NCI-H128 (cell line): ENCODE measurements around the gene RAB11FIP3.
"Not testable (repeated sequence)": the region's sequence is repeated elsewhere in the genome, so short reads cannot be mapped to it uniquely, and the experiment has no call there.

Source experiments
- DNase-seq: peaks from one replicate; lab custom pipeline; 2025; ENCODE audit not compliant: unreplicated experiment; lab: John Stamatoyannopoulos, UW

Gene RAB11FIP3, protein sequence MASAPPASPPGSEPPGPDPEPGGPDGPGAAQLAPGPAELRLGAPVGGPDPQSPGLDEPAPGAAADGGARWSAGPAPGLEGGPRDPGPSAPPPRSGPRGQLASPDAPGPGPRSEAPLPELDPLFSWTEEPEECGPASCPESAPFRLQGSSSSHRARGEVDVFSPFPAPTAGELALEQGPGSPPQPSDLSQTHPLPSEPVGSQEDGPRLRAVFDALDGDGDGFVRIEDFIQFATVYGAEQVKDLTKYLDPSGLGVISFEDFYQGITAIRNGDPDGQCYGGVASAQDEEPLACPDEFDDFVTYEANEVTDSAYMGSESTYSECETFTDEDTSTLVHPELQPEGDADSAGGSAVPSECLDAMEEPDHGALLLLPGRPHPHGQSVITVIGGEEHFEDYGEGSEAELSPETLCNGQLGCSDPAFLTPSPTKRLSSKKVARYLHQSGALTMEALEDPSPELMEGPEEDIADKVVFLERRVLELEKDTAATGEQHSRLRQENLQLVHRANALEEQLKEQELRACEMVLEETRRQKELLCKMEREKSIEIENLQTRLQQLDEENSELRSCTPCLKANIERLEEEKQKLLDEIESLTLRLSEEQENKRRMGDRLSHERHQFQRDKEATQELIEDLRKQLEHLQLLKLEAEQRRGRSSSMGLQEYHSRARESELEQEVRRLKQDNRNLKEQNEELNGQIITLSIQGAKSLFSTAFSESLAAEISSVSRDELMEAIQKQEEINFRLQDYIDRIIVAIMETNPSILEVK

DNA sequence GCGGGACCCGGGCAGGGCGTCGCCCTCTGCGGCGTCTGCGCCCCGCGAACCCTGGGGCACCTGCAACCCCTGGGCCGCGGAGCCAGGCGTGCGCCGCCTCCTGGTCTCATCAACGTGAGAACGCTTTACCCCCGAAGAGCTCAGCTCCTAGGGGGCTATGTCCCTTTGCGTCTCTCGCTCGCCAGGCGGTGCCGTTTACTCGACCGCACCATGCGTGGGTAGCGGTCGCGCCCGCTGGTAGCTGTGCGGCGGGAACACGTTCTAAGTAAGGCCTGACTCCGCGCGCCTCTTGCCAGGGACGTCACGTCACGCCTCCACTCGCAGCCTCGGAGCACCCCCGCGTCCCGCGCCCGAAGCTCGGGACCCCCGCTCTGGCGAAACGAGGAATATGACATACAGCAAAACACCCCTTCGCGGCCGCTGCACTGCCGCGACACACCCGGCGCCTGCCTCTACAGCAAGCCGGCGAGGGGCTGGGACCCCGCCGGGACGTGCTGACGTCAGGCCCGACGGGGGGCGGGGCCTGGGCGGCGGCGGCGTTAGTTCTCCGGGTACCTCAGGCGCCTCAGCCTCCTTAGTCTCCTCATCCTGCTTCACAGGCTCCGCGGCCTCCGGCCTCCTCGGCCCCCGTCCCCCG lies at the start of gene RAB11FIP3:
RAB11FIP3 (plus strand) TSS at position 568 of the 637 bp plus-strand sequence. CDS start 358 bp downstream, outside the sequence.
- peak; percentile 49 for DNase-seq

DNA sequence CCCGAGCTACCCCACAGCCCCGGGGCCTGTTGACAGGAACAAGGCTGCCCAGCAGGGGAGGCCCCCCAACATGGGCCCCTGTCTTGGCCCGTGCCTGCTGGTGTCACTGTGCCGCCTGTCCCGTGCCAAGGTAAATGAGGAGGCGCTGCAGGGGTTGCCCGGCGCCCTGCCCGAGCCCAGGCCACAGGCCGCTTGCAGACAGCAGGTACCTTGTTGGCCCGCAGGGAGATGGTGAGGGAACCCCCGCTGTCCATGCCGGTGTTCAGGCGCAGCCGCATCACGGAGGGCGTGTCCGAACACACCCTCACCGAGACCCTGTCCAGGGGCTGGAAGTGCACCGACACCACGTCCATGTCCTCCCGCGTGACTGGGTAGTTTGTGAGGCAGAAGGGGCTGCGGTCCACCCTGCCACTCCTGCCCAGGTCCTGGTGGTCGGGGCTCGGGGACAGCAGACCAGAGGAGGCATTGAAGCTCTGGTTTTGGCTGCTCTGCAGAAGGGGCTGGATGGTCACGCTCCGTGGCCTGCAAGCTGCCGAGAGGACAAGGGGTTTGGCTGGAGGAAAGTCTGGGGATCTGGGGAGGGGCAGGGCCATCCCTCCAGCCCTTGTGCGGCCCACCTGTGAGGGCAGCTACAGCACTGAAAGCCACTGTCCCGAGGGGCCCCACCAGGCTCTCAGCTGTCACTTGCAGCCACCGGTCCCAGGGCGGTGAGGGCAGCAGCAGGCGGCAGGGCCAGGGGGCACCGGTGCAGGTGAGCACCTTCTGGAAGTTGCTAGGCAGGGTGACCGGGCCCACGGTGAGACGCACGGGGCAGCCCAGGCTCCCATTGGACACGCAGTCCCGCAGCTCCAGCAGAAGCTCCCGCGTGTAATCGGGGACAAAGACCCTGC lies 49.3 kb upstream of the RAB11FIP3 start:
- no peak for DNase-seq

DNA sequence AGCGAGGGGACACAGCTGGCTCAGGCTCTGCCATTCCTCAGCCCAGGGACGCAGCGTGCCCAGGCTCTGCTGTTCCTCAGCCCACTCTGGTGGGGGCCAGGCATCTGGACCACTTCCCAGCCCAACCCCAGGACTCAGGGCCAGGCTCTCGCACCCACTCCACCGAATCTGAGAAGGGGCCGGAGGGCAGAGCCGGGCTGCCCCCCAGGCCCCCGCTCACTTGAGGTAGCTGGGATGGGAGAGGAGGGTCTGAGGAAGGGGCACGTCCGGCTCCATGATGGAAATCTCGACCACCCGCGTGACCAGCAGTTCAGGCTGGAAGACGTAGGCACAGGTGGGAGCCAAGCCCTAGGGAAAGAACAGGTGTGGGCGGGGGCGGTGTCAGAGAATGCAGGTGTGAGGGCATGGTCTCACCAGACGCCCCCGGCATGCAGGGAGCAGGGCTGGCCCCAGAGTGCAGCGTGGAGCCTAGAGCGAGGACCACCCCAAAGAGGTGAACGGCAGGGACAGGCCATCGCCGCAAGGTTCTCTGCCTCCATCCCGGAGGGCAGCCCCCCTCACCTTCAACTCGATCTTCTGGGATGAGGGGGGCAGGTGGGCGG lies 48.5 kb upstream of the RAB11FIP3 start:
- DNase-seq, result no peak

DNA sequence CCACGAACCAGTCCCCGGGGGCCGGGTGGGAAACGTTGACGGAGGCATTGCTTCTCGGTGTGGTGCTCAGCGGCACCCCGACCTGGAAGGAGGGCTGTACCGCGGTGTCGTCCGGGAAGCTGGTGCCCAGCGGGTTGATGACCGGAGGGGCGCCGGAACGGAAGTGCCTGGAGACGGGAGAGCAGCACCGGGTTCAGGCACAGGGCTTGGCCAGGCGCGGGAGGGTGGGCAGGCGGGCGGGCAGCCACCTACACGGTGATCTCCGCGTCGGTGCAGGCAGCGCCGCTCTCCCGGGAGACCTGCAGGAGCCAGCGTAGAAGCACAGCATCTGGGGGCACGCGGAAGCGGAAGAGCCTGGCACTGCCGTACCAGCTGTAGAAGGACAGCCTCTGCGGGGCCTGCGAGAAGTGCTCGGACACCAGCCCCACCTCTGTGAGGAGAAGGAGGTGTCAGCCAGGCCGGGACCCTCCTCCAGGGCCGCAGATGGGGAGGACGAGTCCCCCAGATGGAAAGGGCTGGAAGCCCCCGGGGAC lies 48.0 kb upstream of the RAB11FIP3 start:
- no peak for DNase-seq

DNA sequence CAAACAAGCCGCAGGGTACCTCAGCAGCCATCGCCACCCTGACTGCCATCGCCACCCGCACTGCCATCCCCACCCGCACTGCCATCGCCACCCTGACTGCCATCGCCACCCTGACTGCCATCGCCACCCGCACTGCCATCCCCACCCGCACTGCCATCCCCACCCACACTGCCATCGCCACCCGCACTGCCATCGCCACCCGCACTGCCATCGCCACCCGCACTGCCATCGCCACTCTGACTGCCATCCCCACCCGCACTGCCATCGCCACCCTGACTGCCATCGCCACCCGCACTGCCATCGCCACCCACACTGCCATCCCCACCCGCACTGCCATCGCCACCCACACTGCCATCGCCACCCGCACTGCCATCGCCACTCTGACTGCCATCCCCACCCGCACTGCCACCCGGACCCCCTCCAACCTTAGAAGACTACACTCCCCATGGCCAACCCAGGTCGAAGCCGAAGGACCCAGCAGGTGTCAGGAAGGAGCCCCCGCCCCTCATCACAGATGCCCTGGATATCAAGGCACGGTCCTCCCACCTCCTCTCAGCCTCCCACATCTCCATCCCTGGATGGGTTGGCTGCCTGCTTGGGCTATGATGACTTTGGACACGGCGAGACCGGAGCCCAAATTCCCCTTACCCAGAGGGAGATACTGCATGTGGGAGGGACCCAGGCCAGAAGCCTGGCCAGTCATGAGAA lies 47.2 kb upstream of the RAB11FIP3 start:
- not testable (repeated sequence) for DNase-seq

DNA sequence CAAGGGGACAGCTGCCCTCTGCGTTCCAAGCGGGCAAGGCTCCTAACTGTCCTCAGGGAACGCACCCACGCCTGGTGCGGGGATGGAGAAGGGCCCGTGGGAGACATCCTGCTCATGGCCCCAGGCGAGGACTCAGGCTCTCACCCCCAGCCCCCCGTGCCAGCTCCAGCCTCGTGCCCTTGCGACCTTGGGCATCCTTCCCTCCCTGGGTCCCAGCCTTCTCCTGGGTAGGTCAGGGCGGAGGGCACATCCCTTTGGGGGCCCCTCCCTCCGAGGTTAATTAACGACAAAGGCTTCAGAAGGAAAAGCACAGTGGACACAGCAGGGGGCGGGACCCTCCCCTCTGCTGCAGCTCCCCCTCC lies 46.6 kb upstream of the RAB11FIP3 start:
- no peak for DNase-seq

DNA sequence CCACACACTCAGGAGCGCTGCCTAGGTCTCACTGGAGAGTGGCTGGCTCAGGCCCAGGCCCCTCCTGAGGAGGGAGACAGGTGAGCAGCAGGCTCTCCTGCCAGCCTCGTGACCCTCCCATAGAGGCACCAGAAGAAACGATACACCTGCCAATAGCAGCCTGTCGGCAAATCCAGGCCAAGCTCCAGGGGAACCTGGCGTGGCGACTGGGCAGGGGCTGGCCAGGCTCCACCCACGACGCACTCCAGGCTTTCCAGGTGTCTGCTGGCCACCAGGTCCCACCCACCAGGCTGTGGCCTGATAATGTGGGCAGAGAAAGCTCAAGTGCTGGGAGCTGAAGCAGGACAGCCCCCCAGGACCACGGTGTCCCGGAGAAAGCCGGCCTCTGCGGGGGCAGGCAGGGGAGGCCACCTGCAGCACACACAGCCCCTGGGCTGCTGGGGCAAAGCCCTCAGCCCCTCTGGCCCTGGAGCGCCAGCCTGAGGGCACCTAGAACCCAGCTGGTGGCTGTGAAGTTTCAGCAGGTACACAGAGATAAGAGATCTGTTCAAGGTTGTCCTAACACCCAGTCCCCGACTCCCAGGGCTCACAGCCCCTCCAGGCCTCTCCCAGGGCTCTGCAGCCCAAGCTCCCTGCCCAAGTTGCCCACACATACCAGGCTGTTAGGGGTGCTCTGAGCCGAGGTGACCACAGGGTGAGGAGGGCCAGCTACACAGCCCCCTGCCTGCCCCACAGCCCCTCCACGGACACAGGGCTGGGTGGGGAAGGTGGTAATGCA lies 46.1 kb upstream of the RAB11FIP3 start:
- DNase-seq, result peak; percentile 59

DNA sequence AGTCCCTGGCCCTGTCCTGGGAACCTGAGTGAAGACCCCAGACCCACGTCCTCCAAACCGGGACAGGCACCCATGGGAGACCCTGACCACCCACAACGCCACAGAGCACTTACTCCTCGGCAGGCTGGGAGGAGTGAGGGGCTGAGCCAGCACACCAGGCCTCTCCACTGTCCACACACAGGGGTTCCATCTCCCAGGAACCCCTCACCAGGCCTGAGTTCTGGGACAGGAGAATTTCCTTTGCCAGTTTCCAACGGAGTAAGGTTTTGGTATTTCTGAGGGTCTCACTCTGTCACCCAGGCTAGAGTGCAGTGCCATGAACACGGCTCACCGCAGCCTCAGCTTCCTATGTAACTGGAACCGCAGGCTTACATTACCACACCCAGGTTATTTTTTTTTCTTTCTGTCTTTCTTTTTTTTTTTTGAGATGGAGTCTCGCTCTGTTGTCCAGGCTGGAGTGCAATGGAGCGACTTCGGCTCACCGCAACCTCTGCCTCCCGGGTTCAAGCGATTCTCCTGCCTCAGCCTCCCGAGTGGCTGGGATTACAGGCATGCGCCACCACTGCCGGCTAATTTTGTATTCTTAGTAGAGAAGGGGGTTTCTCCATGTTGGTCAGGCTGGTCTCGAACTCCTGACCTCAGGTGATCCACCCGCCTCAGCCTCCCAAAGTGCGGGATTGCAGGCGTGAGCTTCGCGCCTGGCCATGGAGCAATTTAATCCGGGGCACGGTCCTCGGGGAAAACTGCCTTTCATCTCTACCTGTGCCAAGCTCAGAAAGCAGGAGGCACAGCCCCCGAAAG lies 45.3 kb upstream of the RAB11FIP3 start:
- no peak for DNase-seq

DNA sequence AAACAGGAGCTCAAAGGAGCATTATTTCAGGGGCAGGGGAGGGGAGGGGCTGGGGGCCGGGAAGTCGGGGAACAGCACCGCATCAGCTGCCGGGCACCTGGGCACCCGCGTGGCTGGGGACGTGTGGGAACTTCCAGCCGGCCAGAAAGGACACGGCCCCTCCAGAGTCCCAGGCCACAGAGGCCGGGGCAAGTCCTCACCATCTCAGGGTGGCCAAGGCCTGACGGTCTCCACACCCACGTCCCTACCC lies 44.8 kb upstream of the RAB11FIP3 start:
- no peak for DNase-seq

DNA sequence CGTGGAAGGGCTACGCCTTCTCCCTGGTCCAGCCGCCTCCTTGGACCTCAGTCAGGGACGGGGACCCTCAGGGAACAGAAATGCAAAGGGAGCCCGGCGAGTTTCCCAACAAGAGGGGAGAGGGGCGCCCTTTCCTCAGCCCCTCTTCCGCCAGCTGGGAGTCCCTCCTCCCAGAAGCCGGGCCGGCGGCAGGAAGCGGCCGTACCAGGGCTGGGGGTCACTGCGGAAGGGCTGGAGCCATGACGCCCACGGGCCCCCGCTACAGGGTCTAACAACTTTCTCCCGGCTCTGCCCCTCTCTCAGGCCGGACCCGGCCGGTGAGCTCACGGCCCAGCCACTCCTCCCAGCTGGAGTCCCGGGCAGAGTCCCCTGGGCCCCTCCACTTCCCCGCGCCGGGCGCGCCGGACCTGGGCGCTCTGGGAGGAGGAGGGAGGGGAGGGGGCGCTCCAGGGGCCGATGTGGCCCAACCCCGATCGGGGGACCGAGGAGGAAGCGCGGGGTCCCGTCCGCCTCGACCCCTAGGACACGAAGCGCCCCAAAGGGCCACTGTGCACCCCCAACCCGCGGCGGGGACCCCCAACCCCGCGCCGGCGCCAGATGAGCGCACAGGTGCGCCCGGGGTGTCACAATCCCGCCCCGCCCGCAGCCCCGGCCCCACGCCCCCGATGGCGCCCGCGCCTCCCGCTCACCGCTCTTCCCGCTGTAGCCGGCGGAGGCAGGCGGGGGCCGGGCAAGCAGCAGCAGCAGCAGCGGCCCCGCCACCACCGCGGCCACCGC lies 44.2 kb upstream of the RAB11FIP3 start:
- DNase-seq, result no peak

DNA sequence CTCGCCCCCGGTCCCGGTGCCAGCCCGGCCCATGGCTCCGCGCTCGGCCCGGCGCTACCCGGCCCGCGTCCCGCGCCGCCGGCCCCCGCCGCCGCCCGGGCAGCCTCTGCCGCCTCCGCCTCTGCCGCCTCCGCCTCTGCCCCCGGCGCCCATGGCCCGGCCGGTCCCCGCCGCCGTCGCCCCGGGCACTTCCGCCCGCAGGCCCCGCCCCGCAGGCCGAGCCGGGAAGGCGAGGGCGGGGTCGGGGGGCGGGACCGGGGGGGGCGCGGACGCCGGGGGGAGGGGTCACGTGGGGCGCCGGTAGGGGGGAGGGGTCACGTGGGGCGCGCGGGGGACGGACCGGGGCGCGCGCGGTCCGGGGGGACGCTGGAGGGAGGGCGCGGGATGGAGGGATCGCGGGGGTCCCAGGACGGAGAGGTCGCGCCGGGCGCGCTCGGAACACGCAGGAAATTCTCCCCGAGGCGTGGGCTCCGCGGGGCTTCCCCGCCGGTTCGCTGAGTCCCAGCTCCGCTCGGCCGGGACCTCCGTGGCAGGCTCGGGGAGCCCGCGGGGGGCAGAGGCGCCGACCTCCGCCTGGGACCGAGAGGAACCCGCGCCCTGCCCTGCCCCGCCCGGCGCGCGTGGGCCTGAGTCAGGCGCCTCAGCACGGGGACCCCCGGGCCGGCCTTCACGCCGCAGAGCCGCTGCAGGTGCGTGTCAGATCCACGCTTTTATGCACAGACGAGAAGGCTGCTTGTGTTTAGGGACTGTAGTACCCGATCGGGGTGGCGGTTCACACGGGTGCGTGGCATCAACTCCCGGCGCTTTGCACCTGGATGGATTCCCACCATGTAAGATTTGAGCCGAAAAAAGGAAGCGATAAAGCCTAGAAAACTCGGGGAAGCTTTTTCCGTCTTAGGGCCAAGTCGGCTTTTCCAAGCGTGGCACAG lies 43.4 kb upstream of the RAB11FIP3 start, which contains the start of gene PGAP6:
PGAP6 (minus strand) TSS at position 190 of the 929 bp plus-strand sequence; CDS start at position 33, 157 bp downstream.
- no peak for DNase-seq

DNA sequence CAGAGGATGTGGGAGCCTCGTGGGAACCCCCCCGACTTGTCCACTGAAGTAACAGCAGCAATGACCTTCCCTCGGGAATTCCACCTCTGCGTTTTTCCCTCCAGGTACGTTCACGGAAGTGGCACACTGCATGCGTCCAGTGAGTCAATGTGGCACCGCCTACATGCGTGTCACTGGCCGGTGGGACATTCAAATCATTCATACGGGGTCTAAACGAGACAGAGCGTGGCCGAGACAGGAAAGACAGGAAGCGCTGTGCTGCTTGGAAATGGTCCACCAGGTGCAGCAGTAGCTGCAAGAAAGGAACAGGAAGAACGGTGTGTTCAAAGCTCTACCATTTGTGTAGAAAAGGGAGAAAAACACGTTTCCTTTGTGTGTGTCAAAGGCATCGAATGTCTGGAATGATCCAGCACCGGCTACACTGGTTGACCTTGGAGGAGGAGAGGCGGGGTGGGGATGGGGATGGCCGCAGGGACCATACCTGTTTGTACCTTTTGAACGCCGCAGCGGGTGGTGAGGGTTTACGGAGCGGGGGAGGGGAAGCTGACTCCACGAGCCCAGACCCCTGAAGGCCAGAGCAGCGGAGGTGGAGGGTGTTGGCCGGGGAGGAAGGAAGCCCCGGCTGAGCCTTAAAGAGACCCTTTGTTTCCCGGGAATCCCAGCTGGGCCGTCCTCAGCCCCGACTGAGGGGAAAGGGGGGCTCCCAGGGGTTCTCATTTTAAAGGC lies 42.0 kb upstream of the RAB11FIP3 start:
- DNase-seq, result no peak

DNA sequence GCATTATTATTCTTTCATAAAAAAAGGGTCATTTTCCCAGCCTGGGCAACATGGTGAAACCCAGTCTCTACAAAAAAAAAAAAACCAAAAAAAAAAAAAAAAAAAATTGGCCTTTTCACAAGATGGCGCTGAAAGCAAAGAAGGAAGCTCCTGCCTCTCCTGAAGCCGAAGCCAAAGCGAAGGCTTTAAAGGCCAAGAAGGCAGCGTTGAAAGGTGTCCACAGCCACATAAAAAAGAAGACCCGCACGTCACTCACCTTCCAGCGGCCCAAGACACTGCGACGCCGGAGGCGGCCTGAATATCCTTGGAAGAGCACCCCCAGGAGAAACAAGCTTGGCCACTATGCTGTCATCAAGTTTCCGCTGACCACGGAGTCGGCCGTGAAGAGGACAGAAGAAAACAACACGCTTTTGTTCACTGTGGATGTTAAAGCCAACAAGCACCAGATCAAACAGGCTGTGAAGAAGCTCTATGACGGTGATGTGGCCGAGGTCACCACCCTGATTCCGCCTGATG lies 38.8 kb upstream of the RAB11FIP3 start:
- DNase-seq, result no peak

DNA sequence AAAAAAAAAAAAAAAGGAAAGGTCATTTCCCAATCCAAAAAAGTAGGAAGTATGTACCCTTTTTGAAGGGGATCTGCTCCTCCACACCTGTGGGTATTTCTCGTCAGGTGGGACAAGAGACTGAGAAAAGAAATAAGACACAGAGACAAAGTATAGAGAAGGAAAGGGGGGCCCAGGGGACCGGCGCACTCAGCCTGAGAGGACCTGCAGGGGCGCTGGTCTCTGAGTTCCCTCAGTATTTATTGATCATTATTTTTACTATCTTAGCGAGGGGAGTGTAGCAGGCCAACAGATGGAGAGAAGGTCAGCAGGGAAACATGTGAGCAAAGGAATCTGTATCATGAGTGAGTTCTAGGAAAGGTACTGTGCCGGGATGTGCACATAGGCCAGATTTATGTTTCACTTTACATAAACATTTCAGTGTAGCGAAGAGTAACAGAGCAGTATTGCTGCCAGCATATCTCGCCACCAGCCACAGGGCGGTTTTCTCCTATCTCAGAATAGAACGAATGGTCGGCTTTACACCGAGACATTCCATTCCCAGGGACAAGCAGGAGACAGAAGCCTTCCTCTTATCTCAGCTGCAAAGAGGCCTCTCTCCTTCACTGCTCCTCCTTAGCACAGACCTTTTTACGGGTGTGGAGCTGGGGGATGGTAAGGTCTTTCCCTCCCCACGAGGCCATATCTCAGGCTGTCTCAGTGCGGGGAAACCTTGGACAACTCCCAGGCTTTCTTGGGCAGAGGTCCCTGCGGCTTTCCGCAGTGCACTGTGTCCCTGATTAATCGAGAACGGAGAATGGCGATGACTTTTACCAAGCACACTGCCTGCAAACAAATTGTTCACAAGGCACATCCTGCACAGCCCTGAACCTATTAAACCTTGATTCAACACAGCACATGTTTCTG lies 37.4 kb upstream of the RAB11FIP3 start:
- not testable (repeated sequence) for DNase-seq
